ENCODE data around the gene ERAP2. TPM values are rescaled to one million over a fixed set of nuclear protein-coding genes. Genes with fewer than 3 reads are reported as not detected.

Gene ERAP2
- total RNA-seq, 2 donors from 2014 or later, result 7.5 to 24.7 TPM

DNA sequence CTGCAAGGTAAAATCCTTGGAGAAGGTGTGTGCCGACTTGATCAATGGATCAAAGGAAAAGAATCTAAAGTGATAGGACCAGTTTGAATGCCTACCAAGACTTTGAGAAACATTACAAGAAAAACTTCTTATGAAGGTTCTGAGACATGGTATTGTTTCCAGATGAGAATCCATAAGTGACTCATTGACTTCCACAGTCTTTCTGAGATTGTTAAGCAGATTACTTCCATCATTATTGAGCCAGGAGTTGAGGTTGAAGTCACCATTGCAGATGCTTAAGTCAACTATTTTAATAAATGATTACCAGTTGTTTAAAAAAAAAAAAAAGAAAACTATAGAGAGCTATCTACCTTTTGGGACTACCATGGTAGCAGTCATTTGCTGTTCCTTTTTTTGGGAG lies 66.6 kb downstream of the ERAP2 start:
- Histone ChIP-seq H3K4me1 (peaks cover 19% of the 10 kb centered on the region), H3K36me3 (replicated peaks in 1 of 2; ENCODE audit: insufficient read depth in 1 of 2, low read depth in 2 of 2) (no peaks in the 10 kb centered on the region), H3K27ac (no peak overlapping the region), H3K9me3 (no peaks in the 10 kb centered on the region), H3K4me3 (no peak overlapping the region), H3K27me3 (no peaks in the 10 kb centered on the region)
- intact Hi-C loops (cut with DNase I), result no loop called here
- TF ChIP-seq, protein P1, sequence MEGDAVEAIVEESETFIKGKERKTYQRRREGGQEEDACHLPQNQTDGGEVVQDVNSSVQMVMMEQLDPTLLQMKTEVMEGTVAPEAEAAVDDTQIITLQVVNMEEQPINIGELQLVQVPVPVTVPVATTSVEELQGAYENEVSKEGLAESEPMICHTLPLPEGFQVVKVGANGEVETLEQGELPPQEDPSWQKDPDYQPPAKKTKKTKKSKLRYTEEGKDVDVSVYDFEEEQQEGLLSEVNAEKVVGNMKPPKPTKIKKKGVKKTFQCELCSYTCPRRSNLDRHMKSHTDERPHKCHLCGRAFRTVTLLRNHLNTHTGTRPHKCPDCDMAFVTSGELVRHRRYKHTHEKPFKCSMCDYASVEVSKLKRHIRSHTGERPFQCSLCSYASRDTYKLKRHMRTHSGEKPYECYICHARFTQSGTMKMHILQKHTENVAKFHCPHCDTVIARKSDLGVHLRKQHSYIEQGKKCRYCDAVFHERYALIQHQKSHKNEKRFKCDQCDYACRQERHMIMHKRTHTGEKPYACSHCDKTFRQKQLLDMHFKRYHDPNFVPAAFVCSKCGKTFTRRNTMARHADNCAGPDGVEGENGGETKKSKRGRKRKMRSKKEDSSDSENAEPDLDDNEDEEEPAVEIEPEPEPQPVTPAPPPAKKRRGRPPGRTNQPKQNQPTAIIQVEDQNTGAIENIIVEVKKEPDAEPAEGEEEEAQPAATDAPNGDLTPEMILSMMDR (IDR thresholded peaks at IDR 0.05), result no peak
- TF ChIP-seq POLR2A (IDR thresholded peaks at IDR 0.05), result no peak
- 83 to 91% methylated on average over 1 of the region's 1 CpG for WGBS, 2 donors
- no peak for ATAC-seq
- DNase-seq, result no peak

DNA sequence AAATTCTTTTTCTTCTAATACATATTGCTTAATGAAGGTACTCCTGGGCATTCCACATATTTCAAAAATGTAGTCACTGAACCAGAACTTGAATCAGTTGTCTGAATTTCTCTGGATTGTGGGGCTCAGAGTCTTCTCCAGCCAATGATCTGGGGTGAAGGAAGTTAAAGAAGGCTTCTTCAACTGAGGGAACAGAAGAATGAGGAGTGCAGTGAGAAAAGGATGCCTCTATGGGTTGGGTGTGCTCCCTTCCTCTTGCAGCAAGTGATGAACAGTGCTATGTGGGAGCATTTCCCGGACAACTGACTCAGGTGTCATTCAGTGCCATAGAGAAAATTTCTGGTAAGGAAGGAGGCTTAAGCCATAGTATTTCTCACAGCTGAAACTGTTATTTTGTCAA lies 67.5 kb downstream of the ERAP2 start:
- Histone ChIP-seq H3K36me3 (replicated peaks in 1 of 2; ENCODE audit: insufficient read depth in 1 of 2, low read depth in 2 of 2) (no peaks in the 10 kb centered on the region), H3K27me3 (no peaks in the 10 kb centered on the region), H3K4me3 (no peak overlapping the region), H3K27ac (no peak overlapping the region), H3K9me3 (no peaks in the 10 kb centered on the region), H3K4me1 (peaks cover 11% of the 10 kb centered on the region)
- ATAC-seq, result no peak
- no peak for DNase-seq
- 76 to 96% methylated on average over 1 of the region's 1 CpG for WGBS, 2 donors
- TF ChIP-seq POLR2A (IDR thresholded peaks at IDR 0.05), result no peak
- intact Hi-C loops (cut with DNase I), result no loop called here

DNA sequence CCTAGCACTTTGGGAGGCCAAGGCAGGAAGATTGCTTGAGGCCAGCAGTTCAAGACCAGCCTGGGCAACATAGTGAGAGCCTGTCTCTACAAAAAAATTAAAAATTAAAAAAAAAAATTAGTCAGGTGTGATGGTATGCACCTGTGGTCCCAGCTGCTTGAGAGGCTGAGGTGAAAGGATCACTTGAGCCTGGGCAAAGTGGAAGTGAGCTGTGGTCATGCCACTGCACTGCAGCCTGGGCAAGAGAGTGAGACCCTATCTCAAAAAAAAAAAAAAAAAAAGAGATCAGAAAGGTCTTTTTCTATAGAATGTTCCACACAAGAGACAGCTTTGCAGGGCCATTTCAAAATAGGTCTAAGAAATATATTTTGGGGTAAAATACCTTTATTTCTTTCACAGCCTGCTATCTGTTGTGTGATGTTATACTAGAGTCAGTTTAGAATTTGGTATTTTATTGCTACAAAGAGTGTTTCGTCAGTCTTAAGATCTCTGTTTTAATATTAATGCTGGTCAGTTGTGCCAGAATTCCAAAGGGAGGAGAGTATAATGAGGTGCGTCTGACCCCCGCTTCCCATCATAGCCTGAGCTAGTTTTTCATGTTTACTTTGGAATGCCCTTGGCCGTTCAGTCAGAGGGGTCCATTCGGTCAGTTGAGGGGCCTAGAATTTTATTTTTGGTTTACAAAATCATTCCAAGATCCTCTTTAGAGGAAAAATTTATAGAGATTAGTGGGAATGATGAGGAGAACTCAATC lies 69.0 kb downstream of the ERAP2 start:
- DNase-seq (no peak), ATAC-seq (no peak)
- H3K4me3 ChIP-seq, result no peak overlapping the region
- WGBS, 2 donors, result 61 to 69% methylated on average over 5 of the region's 5 CpGs
- no peaks in the 10 kb centered on the region for H3K27me3 ChIP-seq
- intact Hi-C loops (cut with DNase I), result no loop called here
- no peak overlapping the region for H3K27ac ChIP-seq
- no peak for TF ChIP-seq POLR2A (IDR thresholded peaks at IDR 0.05)
- TF ChIP-seq, protein P1 (IDR thresholded peaks at IDR 0.05), result no peak
- H3K36me3 ChIP-seq (replicated peaks in 1 of 2; ENCODE audit: insufficient read depth in 1 of 2, low read depth in 2 of 2), result no peaks in the 10 kb centered on the region
- no peaks in the 10 kb centered on the region for H3K9me3 ChIP-seq
- H3K4me1 ChIP-seq, result peaks cover 11% of the 10 kb centered on the region

DNA sequence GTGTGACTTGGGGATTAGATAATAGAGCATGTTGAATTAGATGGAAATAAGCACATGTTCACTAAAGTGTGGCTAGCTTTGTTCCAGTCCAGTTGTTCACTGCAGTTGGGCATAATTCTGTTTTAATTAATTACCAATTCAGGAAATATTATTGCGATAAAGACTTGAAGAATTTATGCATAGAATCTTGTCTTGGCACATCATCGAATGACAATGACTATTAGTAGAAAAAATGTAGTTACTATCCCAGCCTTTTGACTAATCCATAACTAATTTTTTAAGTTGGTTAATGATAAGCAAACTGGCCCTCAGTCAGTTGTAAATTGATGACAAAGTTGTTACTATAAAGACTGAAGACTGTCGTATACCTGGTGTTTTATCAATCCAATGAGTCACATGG lies 70.1 kb downstream of the ERAP2 start:
- intact Hi-C loops (cut with DNase I), result no loop called here
- Histone ChIP-seq H3K4me3 (no peak overlapping the region), H3K27ac (no peak overlapping the region), H3K9me3 (no peaks in the 10 kb centered on the region), H3K4me1 (peaks cover 11% of the 10 kb centered on the region), H3K36me3 (replicated peaks in 1 of 2; ENCODE audit: insufficient read depth in 1 of 2, low read depth in 2 of 2) (no peaks in the 10 kb centered on the region), H3K27me3 (no peaks in the 10 kb centered on the region)
- no peak for ATAC-seq
- DNase-seq, result no peak
- 50 to 63% methylated on average over 3 of the region's 3 CpGs for WGBS, 2 donors
- TF ChIP-seq POLR2A (IDR thresholded peaks at IDR 0.05), result no peak
- TF ChIP-seq, protein P1 (IDR thresholded peaks at IDR 0.05), result no peak

DNA sequence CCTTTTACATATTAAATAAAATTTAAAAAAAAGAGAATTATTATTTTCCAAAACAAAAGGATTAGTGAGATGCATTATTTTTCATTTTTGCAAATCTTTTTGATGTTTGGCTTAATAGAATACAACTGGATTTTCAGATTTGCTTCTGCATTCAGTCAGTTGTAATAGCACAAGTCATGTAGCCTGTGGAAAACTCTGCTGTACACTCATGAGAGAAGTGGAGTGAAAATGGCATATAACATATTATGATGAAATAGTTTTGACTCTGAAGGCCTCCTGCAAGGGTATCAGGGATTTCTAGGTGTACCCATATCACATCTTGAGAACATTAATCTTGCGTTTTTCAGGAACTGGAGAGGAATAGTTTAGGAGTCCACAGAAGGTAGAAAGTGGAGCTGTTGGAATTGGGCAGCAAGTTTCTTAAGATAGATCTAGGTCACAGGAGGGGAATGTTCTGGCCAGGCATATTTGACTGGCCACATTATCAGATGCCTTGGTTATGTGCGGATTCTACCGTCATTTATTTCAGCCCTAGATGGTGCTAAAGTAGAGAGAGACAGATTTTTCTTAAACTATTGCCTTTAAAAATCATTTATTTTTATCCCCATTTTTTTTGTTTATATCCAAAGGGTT lies 75.9 kb downstream of the ERAP2 start:
- Histone ChIP-seq H3K4me1 (peaks cover 19% of the 10 kb centered on the region), H3K36me3 (replicated peaks in 1 of 2; ENCODE audit: insufficient read depth in 1 of 2, low read depth in 2 of 2) (no peaks in the 10 kb centered on the region), H3K27ac (no peak overlapping the region), H3K9me3 (no peaks in the 10 kb centered on the region), H3K4me3 (no peak overlapping the region), H3K27me3 (no peaks in the 10 kb centered on the region)
- no peak for TF ChIP-seq POLR2A (IDR thresholded peaks at IDR 0.05)
- TF ChIP-seq, protein P1 (IDR thresholded peaks at IDR 0.05), result no peak
- intact Hi-C loops (cut with DNase I), result no loop called here
- ATAC-seq (no peak), DNase-seq (no peak)
- WGBS, 2 donors, result 82 to 89% methylated on average over 3 of the region's 3 CpGs
